HepG2 (cell line): ENCODE results near the gene FAM229A. TPM values are rescaled to one million over a fixed set of nuclear protein-coding genes. Genes with fewer than 3 reads are reported as not detected.
A peak's percentile ranks its signal among the peaks of the same experiment; 100 is the strongest.

Source experiments
- CEBPG ChIP-seq: IDR thresholded peaks from 2 replicates; pipeline ENCODE4 v1.6.1; 2016
- E2F2 ChIP-seq: sonication (generic); formaldehyde crosslinking; IDR thresholded peaks from 2 replicates; pipeline ENCODE4 v1.4.0; 2020; ENCODE audit warnings: missing genetic modification reagents, borderline replicate concordance
- GATA4 ChIP-seq: sonication (generic); IDR thresholded peaks from 2 replicates; pipeline ENCODE4 v1.6.1; 2016; ENCODE audit warnings: antibody characterized with exemption, low read depth, borderline replicate concordance
- HOXA9 ChIP-seq: sonication (generic); formaldehyde crosslinking; IDR thresholded peaks from 2 replicates; pipeline ENCODE4 v1.8.1; 2022; ENCODE audit warnings: missing genetic modification reagents, mild to moderate bottlenecking, moderate library complexity, borderline replicate concordance
- JDP2 ChIP-seq: sonication (generic); formaldehyde crosslinking; IDR thresholded peaks from 2 replicates; pipeline ENCODE4 v1.8.1; 2022; ENCODE audit warnings: missing genetic modification reagents, borderline replicate concordance
- POLR2G ChIP-seq: fragments of 200-400 bp; formaldehyde crosslinking; IDR thresholded peaks from 2 replicates; pipeline ENCODE4 v1.6.1; 2018; ENCODE audit warnings: mild to moderate bottlenecking, low read depth, low read length, moderate library complexity
- REST ChIP-seq, 2 experiments: IDR thresholded peaks; 2 replicates each; pipeline ENCODE4 v1.6.1; 2011 to 2012; ENCODE audit warnings: low read length in 2 of 2, borderline replicate concordance in 1 of 2, low read depth in 1 of 2, mild to moderate bottlenecking in 1 of 2, moderate library complexity in 1 of 2
- ZFP91 ChIP-seq: sonication (generic); formaldehyde crosslinking; IDR thresholded peaks from 2 replicates; pipeline ENCODE4 v1.9.0; 2022; ENCODE audit warnings: missing genetic modification reagents, mild to moderate bottlenecking, borderline replicate concordance
- ZNF281 ChIP-seq: sonication (generic); formaldehyde crosslinking; IDR thresholded peaks from 2 replicates; pipeline ENCODE4 v1.4.0; 2020; ENCODE audit warnings: missing genetic modification reagents, borderline replicate concordance
- ZNF292 ChIP-seq: sonication (generic); formaldehyde crosslinking; IDR thresholded peaks from 2 replicates; pipeline ENCODE4 v1.8.1; 2022; ENCODE audit warnings: mild to moderate bottlenecking, low read depth, missing genetic modification reagents, borderline replicate concordance
- ZNF367 ChIP-seq: sonication (generic); formaldehyde crosslinking; IDR thresholded peaks from 2 replicates; pipeline ENCODE4 v1.4.0; 2020; ENCODE audit warnings: missing genetic modification reagents, borderline replicate concordance
- ZNF543 ChIP-seq: sonication (generic); formaldehyde crosslinking; IDR thresholded peaks from 2 replicates; pipeline ENCODE4 v1.4.0; 2020; ENCODE audit warnings: mild to moderate bottlenecking, missing genetic modification reagents
- ZNF710 ChIP-seq: sonication (generic); formaldehyde crosslinking; IDR thresholded peaks from 2 replicates; pipeline ENCODE4 v1.5.0; 2020; ENCODE audit warnings: mild to moderate bottlenecking, missing genetic modification reagents, borderline replicate concordance
- ZNF773 ChIP-seq: sonication (generic); formaldehyde crosslinking; IDR thresholded peaks from 2 replicates; pipeline ENCODE4 v1.4.0; 2020; ENCODE audit warnings: missing genetic modification reagents, borderline replicate concordance
- ZNF788 ChIP-seq: sonication (generic); formaldehyde crosslinking; IDR thresholded peaks from 2 replicates; pipeline ENCODE4 v1.5.0; 2020; ENCODE audit warnings: mild to moderate bottlenecking, missing genetic modification reagents, borderline replicate concordance
- ZNF790 ChIP-seq: sonication (generic); formaldehyde crosslinking; IDR thresholded peaks from 2 replicates; pipeline ENCODE4 v1.8.0; 2022; ENCODE audit warnings: missing genetic modification reagents, mild to moderate bottlenecking, borderline replicate concordance
- polyA plus RNA-seq, 8 experiments: library from polyadenylated mRNA; depleted of rRNA in 3 of 8; stranded (reverse) in 7 of 8; unstranded in 1 of 8; fragments of >200 nt; fragmentation: Illumina TruSeq in 4 of 8; extraction: Trizol in 4 of 8; gene quantifications; 2 replicates each; pipeline versions ENCODE4 v1.2.1 to v1.2.3, GENCODE V29; 2011 to 2016; ENCODE audit warnings: low read depth in 4 of 8, missing spikeins in 1 of 8, mixed read lengths in 1 of 8; ENCODE audit not compliant: insufficient read depth in 1 of 8
- total RNA-seq, 5 experiments: library from RNA; depleted of rRNA; stranded (reverse); fragments of >200 nt; fragmentation: Illumina TruSeq; extraction: Trizol; gene quantifications; 2 replicates each; pipeline ENCODE4 v1.2.3, GENCODE V29; 2016; ENCODE audit warnings: low read depth in 1 of 5

The FAM229A gene
- total and polyA plus RNA-seq, 2 of the 13 experiments (the other 11 are each of a cell fraction or from before 2014, with no cell fraction given) = 3.2 to 17.6 TPM

GRCh38 chr1:32394141-32394889 lies 32.0 kb upstream of the FAM229A start, which contains the start of gene BSDC1 (continued):
- TF ChIP-seq REST (IDR thresholded peaks at IDR 0.05; ENCODE audit: borderline replicate concordance in 1 of 2, low read depth in 1 of 2, low read length in 2 of 2) (peak in 1 of 2 experiments; percentile 73; a peak in 2 of 4 replicates), ZFP91 (CRISPR knock-in tag) (peak; percentile 85), ZNF292 (CRISPR knock-in tag) (no peak), POLR2G (peak; percentile 81), JDP2 (CRISPR knock-in tag) (no peak), ZNF788 (CRISPR knock-in tag) (peak; percentile 70; the same call in 1 of the 2 replicates), CEBPG (CRISPR knock-in tag) (peak; percentile 32), HOXA9 (CRISPR knock-in tag) (no peak), ZNF543 (CRISPR knock-in tag) (no peak), ZNF790 (no peak), ZNF710 (no peak), E2F2 (CRISPR knock-in tag) (0 out of 2 replicates have a peak, but pooled peaks have one; percentile 57), ZNF281 (CRISPR knock-in tag) (no peak; the same call in 1 of the 2 replicates), ZNF367 (CRISPR knock-in tag) (no peak), ZNF773 (peak; percentile 57; the same call in 1 of the 2 replicates), GATA4 (peak; percentile 81; the same call in 1 of the 2 replicates)
